Measurements from ENCODE around the gene MRPL32. TPM values are rescaled to one million over a fixed set of nuclear protein-coding genes. Genes with fewer than 3 reads are reported as not detected.

MRPL32 gene
- total and polyA plus RNA-seq, 2 donors (not counting 1 experiment from before 2014, with no cell fraction given), result 54.4 to 63.7 TPM

DNA sequence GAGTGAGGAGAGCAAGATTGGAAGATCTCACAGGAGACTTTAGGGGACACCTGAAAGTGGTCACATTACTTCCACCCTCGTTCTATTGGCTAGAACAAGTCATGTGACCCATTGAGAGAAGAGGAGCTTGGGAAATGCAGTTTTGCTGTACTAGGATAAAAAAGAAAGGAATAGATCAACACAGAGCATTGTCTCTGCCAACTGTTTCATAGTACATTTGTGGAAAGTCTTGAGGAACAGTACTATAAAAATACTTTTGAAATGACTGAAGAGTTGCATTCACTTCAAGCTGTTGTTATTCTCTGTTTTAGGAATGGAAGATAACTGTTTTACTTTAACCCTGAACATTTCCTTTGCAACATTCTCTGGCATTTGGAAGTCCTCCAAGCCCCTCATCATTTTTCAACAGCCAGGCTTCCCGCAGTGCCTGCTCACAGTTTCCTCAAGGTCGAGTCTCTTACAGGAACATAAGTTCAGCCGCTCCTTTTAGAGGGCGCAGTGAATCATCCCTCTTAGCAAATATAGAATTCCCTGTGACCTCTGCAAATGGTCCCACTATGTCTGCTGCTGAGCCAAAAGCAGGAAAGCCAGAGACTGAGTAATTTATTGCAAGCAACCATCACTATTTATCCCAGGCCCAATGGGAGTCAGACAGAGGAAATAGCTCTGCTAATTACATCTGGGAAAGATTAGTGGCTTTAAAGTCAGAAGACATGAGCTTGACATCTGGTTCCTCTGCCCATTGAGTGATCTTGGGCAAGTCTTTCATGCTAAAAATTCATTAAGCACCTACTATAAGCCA is 40.7 kb downstream of the MRPL32 start:
- Histone ChIP-seq H3K4me2 (ENCODE audit: extremely low read depth, insufficient read depth, low read length) (peak overlapping the region; percentile 37), H3K9ac (ENCODE audit: insufficient read depth, low read length) (no peak overlapping the region), H3K79me2 (ENCODE audit: control insufficient read depth, insufficient read depth, low read length) (no peaks in the 10 kb centered on the region), H4K20me1 (ENCODE audit: control insufficient read depth, extremely low read depth, insufficient read depth, low read length) (no peaks in the 10 kb centered on the region), H2AFZ (ENCODE audit: low read length) (peak overlapping the region; percentile 30), H3K27ac (ENCODE audit: insufficient read depth, low read length) (peak overlapping the region; percentile 55), H3K4me3 (replicated peaks in 1 of 4; ENCODE audit: control extremely low read depth in 1 of 4, insufficient read depth in 1 of 4, low read depth in 3 of 4, low read length in 4 of 4) (peak overlapping the region in 1 of 4 experiments; percentile 46), H3K4me1 (ENCODE audit: control insufficient read depth, extremely low read depth, insufficient read depth, low read length) (peaks cover 6% of the 10 kb centered on the region), H3K9me3 (ENCODE audit: control insufficient read depth, insufficient read depth, low read depth, low read length) (no peaks in the 10 kb centered on the region), H3K27me3 (ENCODE audit: control insufficient read depth, insufficient read depth, low read length) (no peaks in the 10 kb centered on the region), H3K36me3 (ENCODE audit: control insufficient read depth, insufficient read depth, low read length) (no peaks in the 10 kb centered on the region)
- DNase-seq (ENCODE audit: low read depth in 2 of 2), result peak; percentile 99 to 100
- no peak for TF ChIP-seq CTCF (conservative IDR thresholded peaks at IDR 0.05 in 1 of 2, IDR thresholded peaks at IDR 0.05 in 1 of 2; ENCODE audit: low read depth in 1 of 2, low read length in 2 of 2)
- no peak for TF ChIP-seq EZH2 (IDR thresholded peaks at IDR 0.05; ENCODE audit: low read length, missing control alignments)

- Histone ChIP-seq H3K27ac (ENCODE audit: insufficient read depth, low read length) (no peak overlapping the region), H3K4me3 (replicated peaks in 1 of 4; ENCODE audit: control extremely low read depth in 1 of 4, insufficient read depth in 1 of 4, low read depth in 3 of 4, low read length in 4 of 4) (no peak overlapping the region), H3K9me3 (ENCODE audit: control insufficient read depth, insufficient read depth, low read depth, low read length) (no peaks in the 10 kb centered on the region), H3K79me2 (ENCODE audit: control insufficient read depth, insufficient read depth, low read length) (no peaks in the 10 kb centered on the region), H4K20me1 (ENCODE audit: control insufficient read depth, extremely low read depth, insufficient read depth, low read length) (no peaks in the 10 kb centered on the region), H3K36me3 (ENCODE audit: control insufficient read depth, insufficient read depth, low read length) (no peaks in the 10 kb centered on the region), H2AFZ (ENCODE audit: low read length) (no peak overlapping the region), H3K9ac (ENCODE audit: insufficient read depth, low read length) (no peak overlapping the region), H3K4me1 (ENCODE audit: control insufficient read depth, extremely low read depth, insufficient read depth, low read length) (peaks cover 6% of the 10 kb centered on the region), H3K4me2 (ENCODE audit: extremely low read depth, insufficient read depth, low read length) (no peak overlapping the region), H3K27me3 (ENCODE audit: control insufficient read depth, insufficient read depth, low read length) (no peaks in the 10 kb centered on the region)
- DNase-seq (ENCODE audit: low read depth in 2 of 2), result no peak
- no peak for TF ChIP-seq EZH2 (IDR thresholded peaks at IDR 0.05; ENCODE audit: low read length, missing control alignments)
- TF ChIP-seq CTCF (conservative IDR thresholded peaks at IDR 0.05 in 1 of 2, IDR thresholded peaks at IDR 0.05 in 1 of 2; ENCODE audit: low read depth in 1 of 2, low read length in 2 of 2), result no peak
These were observed 44.2 kb downstream of the MRPL32 start for GRCh38 chr7:42976371-42976770.

- Histone ChIP-seq H3K9me3 (ENCODE audit: control insufficient read depth, insufficient read depth, low read depth, low read length) (no peaks in the 10 kb centered on the region), H3K27me3 (ENCODE audit: control insufficient read depth, insufficient read depth, low read length) (no peaks in the 10 kb centered on the region), H3K4me1 (ENCODE audit: control insufficient read depth, extremely low read depth, insufficient read depth, low read length) (peaks cover 2% of the 10 kb centered on the region), H3K4me3 (replicated peaks in 1 of 4; ENCODE audit: control extremely low read depth in 1 of 4, insufficient read depth in 1 of 4, low read depth in 3 of 4, low read length in 4 of 4) (no peak overlapping the region), H2AFZ (ENCODE audit: low read length) (no peak overlapping the region), H3K9ac (ENCODE audit: insufficient read depth, low read length) (no peak overlapping the region), H3K27ac (ENCODE audit: insufficient read depth, low read length) (no peak overlapping the region), H4K20me1 (ENCODE audit: control insufficient read depth, extremely low read depth, insufficient read depth, low read length) (no peaks in the 10 kb centered on the region), H3K36me3 (ENCODE audit: control insufficient read depth, insufficient read depth, low read length) (no peaks in the 10 kb centered on the region), H3K79me2 (ENCODE audit: control insufficient read depth, insufficient read depth, low read length) (no peaks in the 10 kb centered on the region), H3K4me2 (ENCODE audit: extremely low read depth, insufficient read depth, low read length) (no peak overlapping the region)
- no peak for TF ChIP-seq CTCF (conservative IDR thresholded peaks at IDR 0.05 in 1 of 2, IDR thresholded peaks at IDR 0.05 in 1 of 2; ENCODE audit: low read depth in 1 of 2, low read length in 2 of 2)
- no peak for TF ChIP-seq EZH2 (IDR thresholded peaks at IDR 0.05; ENCODE audit: low read length, missing control alignments)
- DNase-seq (ENCODE audit: low read depth in 2 of 2), result peak in 1 of 2 donors; percentile 48
These were observed 46.3 kb downstream of the MRPL32 start for GRCh38 chr7:42978496-42978895.

Data from fibroblast of lung (primary cell).